T-helper 1 cell (primary cell): Measurements from ENCODE around the gene CTRL.
A peak's percentile ranks its signal among the peaks of the same experiment; 100 is the strongest.

Experiments used
- DNase-seq, 5 donors: peaks; one replicate each; pipeline ENCODE4 v3.0.0-alpha.2; 2012 to 2020

CTRL gene

GRCh38 chr16:67885976-67886375 lies 45.7 kb downstream of the CTRL start:
- DNase-seq = no peak

- DNase-seq = no peak
Observed at GRCh38 chr16:67885545-67885944, 46.1 kb downstream of the CTRL start.

- no peak for DNase-seq
Observed at GRCh38 chr16:67884684-67885083, 47.0 kb downstream of the CTRL start, which contains the start of gene NRN1L. Gene NRN1L, plus strand, starts transcription at chr16:67884885. Its CDS starts 19 bp downstream, at chr16:67884904.

GRCh38 chr16:67883872-67884261 lies 47.8 kb downstream of the CTRL start:
- peak; percentile 49 to 69 (median 62) for DNase-seq

GRCh38 chr16:67883146-67883871 lies 48.4 kb downstream of the CTRL start:
- DNase-seq = no peak

- DNase-seq = no peak
Observed at GRCh38 chr16:67882374-67883145, 49.1 kb downstream of the CTRL start.

- DNase-seq = no peak
Observed at GRCh38 chr16:67881621-67882161, 50.0 kb downstream of the CTRL start.

- no peak for DNase-seq
Observed at GRCh38 chr16:67880584-67880983, 51.1 kb downstream of the CTRL start.

GRCh38 chr16:67879936-67880335 lies 51.7 kb downstream of the CTRL start:
- DNase-seq = no peak
